Activated CD4-positive, CD25-positive, alpha-beta regulatory T cell treated with anti-CD3 and anti-CD28 coated beads, Interleukin-2, amount 50 U/mL, for 72 hours (primary cell): ENCODE data around the gene KIAA0232.
A peak's percentile ranks its signal among the peaks of the same experiment; 100 is the strongest.
"Not testable (repeated sequence)": the region's sequence is repeated elsewhere in the genome, so short reads cannot be mapped to it uniquely, and the experiment has no call there.

Source experiments
- DNase-seq: peaks from one replicate; pipeline ENCODE4 v3.0.0; 2021

Gene KIAA0232

GRCh38 chr4:6905516-6906445 lies 123.3 kb downstream of the KIAA0232 start:
- no peak for DNase-seq

GRCh38 chr4:6906486-6906885 lies 124.0 kb downstream of the KIAA0232 start:
- not testable (repeated sequence) for DNase-seq

GRCh38 chr4:6907658-6908191 lies 125.2 kb downstream of the KIAA0232 start:
- DNase-seq: no peak

GRCh38 chr4:6908432-6909112 lies 126.0 kb downstream of the KIAA0232 start:
- no peak for DNase-seq

- DNase-seq: peak; percentile 86
These were observed 126.8 kb downstream of the KIAA0232 start, which contains the start of gene TBC1D14 for GRCh38 chr4:6909113-6909969. Gene TBC1D14, plus strand, starts transcription at chr4:6909826. Its CDS starts 13,564 bp downstream, at chr4:6923390.

- no peak for DNase-seq
These were observed 127.4 kb downstream of the KIAA0232 start for GRCh38 chr4:6909970-6910339.

- DNase-seq: no peak
These were observed 127.9 kb downstream of the KIAA0232 start for GRCh38 chr4:6910340-6910959.

- no peak for DNase-seq
These were observed 128.7 kb downstream of the KIAA0232 start for GRCh38 chr4:6910960-6911874.

GRCh38 chr4:6911917-6912316 lies 129.4 kb downstream of the KIAA0232 start:
- DNase-seq: not testable (repeated sequence)

GRCh38 chr4:6912441-6912840 lies 129.9 kb downstream of the KIAA0232 start:
- no peak for DNase-seq

GRCh38 chr4:6913350-6913905 lies 130.9 kb downstream of the KIAA0232 start:
- no peak for DNase-seq

- no peak for DNase-seq
These were observed 131.9 kb downstream of the KIAA0232 start for GRCh38 chr4:6914448-6914847.

- DNase-seq: no peak
These were observed 132.8 kb downstream of the KIAA0232 start for GRCh38 chr4:6915041-6916005.

GRCh38 chr4:6916069-6916586 lies 133.6 kb downstream of the KIAA0232 start:
- DNase-seq: no peak

GRCh38 chr4:6916587-6917460 lies 134.3 kb downstream of the KIAA0232 start:
- peak; percentile 69 for DNase-seq

GRCh38 chr4:6917461-6918271 lies 135.1 kb downstream of the KIAA0232 start:
- peak; percentile 67 for DNase-seq

- no peak for DNase-seq
These were observed 135.8 kb downstream of the KIAA0232 start for GRCh38 chr4:6918338-6918737.
